ENCODE results near the gene RTL1.

DNA sequence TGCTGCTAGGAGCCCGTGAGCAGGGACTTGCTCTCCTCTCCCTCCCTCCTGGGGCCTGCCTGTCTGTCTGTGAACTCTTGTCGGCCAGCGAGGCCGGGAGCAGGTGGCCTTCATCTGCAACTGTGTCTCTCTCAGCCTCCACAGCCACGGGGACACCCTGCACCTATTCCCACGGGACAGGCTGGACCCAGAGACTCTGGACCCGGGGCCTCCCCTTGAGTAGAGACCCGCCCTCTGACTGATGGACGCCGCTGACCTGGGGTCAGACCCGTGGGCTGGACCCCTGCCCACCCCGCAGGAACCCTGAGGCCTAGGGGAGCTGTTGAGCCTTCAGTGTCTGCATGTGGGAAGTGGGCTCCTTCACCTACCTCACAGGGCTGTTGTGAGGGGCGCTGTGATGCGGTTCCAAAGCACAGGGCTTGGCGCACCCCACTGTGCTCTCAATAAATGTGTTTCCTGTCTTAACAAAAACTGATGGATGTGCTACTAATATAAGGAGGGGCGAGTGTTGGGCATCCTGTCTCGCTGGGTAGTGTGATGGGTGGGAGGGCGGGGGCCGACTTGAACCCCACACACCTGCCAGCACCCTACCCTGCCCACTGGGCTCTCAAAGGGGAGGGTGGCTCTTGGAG is 42.9 kb downstream of the RTL1 start:
- TF ChIP-seq POLR2AphosphoS5 (IDR thresholded peaks at IDR 0.05; ENCODE audit: borderline replicate concordance, low read depth, low read length) (no peak), EZH2 (IDR thresholded peaks at IDR 0.05) (no peak), FOXP2 (optimal IDR thresholded peaks at IDR 0.05; ENCODE audit: control extremely low read depth, extremely low read length, insufficient read depth) (no peak)
